HG03139 (cell line): Measurements from ENCODE around the gene TFB1M.
A peak's percentile ranks its signal among the peaks of the same experiment; 100 is the strongest.
"Not testable (repeated sequence)": the region's sequence is repeated elsewhere in the genome, so short reads cannot be mapped to it uniquely, and the experiment has no call there.

Experiments
- ATAC-seq: cut with Tn5 transposase; IDR thresholded peaks from one replicate; pipeline ENCODE4 v1.9.1; 2021; ENCODE audit not compliant: unreplicated experiment

The TFB1M gene

DNA sequence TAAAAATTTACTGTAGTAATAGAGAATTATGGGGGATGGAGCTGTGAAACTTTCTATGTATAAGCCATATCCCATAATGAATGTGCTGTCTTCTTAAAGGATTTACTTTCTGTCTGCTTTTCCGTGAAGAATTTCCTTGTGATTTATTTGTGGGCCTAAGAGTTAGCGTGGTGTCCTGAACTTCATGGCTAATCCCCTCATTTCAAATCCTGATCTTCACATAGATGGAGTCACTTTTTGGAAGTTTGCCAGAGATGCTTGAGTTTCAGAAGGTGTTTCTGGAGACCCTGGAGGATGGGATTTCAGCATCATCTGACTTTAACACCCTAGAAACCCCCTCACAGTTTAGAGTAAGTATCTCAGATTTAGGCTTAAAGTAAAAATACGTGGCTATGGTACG is 69.8 kb downstream of the TFB1M start:
- no peak for ATAC-seq

GRCh38 chr6:155241966-155242365 is 72.3 kb downstream of the TFB1M start:
- ATAC-seq = no peak

DNA sequence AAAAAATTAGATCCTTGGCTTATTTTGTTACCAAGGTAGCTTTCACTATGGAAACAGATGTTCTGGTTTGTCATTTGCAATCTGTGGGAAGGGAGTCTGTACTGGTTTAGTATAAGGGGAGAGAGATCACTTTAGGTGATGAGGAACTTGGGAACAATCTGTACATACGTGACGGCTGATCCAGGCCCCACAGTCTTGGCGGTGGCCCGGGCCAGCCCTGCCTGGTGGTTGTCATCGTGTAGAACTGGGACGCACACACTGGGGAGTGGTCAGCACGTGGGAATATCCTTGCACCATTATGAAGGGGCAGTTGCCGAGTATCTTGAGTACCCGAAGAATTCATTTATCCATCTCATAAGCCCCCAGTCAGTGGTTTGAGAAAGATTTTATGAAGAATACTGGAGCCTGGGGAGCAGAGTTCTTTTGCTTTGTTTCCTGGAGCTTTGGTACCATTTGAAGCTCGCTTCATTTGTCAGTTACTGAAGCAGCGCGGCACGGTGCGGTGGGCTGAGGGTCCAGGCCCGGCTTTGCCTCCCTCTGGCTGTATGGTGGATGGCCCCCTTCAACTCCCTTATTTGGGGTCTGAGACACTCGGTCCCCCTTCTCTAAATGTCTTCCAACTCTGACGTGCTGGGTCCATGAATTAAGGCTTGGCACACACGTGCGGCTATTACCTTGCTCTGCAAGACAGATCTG is 73.2 kb downstream of the TFB1M start:
- ATAC-seq = no peak

DNA sequence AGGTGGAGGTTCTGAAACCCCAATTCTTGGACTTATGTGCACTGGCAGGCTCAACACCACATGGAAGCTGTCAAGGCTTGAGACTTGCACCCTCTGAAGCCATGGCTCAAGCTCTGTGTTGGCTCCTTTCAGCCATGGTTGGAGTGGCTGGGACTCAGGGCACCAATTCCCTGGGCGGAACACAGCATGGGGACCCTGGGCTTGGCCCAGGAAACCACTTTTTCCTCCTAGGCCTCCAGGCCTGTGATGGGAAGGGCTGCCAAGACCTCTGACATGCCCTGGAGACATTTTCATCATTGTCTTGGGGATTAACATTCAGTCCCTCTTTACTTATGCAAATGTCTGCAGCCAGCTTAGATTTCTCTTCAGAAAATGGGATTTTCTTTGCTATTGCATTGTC is 76.7 kb downstream of the TFB1M start:
- no peak for ATAC-seq

DNA sequence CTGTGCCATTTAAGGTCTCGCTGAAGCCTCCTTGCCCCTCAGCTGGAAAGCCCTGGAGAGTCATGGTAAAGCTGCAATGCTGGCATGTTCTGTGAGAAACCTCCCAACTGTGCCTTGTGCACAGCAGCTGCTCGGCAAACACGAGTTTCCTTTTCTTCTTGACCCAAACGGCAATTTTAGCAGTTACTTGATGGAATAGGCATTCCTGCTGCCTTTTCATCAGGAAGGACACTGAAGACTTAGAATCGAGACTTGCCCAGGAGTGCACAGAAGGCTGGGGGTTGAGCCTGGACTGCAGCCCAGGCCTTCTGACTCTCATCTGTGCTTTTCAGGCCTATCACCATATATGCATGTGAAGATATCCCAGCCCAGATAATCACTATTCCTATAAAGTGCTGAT is 79.2 kb downstream of the TFB1M start:
- ATAC-seq = no peak

DNA sequence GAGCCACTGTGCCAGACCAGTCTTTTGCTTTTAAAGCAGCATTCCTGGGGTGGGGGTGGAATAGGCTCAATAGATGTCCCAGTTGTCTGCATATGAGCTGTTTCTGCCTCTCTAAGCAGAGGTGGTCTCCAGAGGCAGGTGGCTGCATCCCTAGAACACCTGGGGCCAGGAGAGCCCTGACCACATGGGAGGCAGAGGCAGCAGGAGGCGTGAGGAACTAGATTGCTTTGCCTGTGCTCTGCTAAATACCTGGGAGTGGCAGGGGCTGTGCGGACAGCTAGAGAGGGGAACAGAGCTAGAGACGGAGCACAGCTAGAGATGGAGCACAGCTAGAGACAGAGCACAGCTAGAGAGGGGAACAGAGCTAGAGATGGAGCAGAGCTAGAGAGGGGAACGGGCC is 79.6 kb downstream of the TFB1M start:
- no peak for ATAC-seq

GRCh38 chr6:155234167-155234566 is 80.1 kb downstream of the TFB1M start:
- ATAC-seq = no peak

GRCh38 chr6:155232848-155233247 is 81.4 kb downstream of the TFB1M start:
- ATAC-seq = no peak

DNA sequence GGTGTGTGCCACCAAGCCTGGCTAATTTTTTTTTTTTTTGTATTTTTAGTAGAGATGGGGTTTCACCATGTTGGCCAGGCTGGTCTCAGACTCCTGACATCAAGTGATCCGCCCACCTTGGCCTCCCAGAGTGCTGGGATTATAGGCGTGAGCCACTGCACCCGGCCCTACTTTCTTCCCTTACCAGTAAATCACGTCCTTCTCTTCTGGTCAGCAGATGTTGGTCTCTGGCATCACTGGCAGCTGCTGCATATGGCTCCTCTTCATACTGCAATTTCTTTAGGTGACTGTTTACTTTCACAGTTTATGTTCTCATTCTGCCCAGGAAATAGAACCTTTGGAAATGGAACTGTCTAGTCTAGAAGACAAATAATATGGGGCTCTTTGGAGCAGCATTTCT is 83.3 kb downstream of the TFB1M start:
- ATAC-seq = not testable (repeated sequence)

DNA sequence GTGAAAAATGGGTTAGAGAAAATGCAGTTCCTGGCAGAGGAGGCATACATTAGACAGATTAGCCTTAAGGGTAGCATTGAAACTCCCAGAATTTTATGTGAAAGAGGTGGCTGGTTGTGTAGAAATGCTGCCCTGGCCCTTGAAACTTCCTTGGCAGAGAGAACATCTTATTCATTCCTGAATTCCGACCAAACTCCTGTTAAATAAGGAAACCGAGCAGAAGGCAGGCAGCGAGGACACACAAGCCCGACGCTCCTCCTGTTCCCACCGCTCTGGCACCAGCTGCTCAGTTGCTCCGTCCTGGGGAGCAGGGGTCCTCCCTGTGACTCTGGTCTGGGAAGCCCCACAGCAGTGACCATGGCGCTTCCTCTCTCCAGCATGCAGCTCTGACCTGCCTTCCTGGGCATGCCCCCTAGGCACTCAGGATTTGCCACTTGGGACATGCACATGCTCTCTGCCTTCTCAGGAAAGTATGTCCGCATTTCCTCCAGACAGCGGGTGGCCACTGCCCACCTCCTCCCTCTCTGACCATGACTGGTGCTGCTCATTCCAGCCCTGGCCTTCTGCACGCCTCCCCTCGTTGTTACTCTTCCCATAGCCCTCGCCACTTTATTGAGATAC is 85.6 kb downstream of the TFB1M start:
- no peak for ATAC-seq

- ATAC-seq = no peak
These were observed 87.2 kb downstream of the TFB1M start for GRCh38 chr6:155227046-155227445.

DNA sequence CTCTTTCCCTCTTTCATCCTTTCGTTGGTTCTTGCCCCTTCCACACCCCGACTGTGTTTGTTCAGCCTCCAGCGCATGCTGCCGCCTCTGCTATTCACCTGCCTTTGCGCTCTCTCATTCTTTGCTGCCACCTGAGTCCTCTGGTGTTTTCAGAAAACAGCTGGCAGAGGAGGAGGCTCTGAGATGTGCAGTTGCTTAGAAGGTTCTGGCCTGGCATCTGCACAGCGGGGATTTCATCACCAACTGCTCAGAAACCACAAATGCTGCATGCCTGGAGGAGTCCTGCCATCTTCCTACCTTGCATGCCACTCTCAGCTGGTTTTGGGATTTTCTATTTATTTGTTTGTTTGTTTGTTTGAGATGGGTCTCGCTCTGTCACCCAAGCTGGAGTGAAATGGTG is 89.7 kb downstream of the TFB1M start:
- ATAC-seq = no peak

GRCh38 chr6:155223646-155224451 is 90.4 kb downstream of the TFB1M start:
- ATAC-seq = peak; percentile 97

- ATAC-seq = no peak
These were observed 91.8 kb downstream of the TFB1M start for GRCh38 chr6:155222506-155222905.

DNA sequence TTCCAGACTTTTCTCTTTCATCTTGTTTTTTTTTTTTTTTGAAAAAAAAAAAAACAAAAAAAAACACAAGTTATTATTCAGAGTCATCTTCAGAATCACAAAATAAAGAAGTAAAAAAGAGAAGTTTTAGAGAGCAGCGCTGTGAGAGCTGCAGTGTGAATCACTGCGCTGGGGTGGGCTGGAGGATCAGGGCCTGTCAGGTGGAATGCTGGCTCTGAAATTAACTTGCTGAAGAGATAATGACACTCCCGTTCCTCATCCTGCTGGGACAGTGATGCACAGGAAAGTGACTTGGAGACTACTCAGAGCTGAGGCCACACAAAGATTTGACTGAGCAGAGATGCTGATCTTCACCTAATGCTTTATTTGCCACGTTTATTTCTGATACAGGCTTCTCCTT is 93.2 kb downstream of the TFB1M start:
- ATAC-seq = no peak

- no peak for ATAC-seq
These were observed 94.4 kb downstream of the TFB1M start for GRCh38 chr6:155219858-155220301.

DNA sequence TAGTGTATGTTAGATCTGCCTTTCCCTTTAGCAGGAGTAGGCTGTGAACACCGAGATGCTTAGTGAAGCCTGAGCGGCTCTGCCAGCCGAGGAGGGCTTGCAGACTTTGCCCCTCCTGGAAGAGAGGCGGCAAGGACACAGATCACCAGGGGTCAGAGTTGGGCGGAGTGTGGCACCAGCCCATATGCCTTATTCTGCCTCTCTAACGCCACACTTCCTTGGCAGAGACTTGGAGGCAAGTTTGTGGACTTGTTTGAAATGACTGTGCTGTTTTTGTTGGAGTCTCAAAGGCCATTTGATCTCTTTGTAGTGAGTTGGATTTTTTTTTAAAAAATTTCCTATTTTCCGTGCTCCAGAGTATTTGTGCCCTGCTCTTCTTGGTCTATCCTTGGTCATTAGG is 95.0 kb downstream of the TFB1M start:
- ATAC-seq = no peak

- not testable (repeated sequence) for ATAC-seq
These were observed 95.6 kb downstream of the TFB1M start for GRCh38 chr6:155218711-155219110.

DNA sequence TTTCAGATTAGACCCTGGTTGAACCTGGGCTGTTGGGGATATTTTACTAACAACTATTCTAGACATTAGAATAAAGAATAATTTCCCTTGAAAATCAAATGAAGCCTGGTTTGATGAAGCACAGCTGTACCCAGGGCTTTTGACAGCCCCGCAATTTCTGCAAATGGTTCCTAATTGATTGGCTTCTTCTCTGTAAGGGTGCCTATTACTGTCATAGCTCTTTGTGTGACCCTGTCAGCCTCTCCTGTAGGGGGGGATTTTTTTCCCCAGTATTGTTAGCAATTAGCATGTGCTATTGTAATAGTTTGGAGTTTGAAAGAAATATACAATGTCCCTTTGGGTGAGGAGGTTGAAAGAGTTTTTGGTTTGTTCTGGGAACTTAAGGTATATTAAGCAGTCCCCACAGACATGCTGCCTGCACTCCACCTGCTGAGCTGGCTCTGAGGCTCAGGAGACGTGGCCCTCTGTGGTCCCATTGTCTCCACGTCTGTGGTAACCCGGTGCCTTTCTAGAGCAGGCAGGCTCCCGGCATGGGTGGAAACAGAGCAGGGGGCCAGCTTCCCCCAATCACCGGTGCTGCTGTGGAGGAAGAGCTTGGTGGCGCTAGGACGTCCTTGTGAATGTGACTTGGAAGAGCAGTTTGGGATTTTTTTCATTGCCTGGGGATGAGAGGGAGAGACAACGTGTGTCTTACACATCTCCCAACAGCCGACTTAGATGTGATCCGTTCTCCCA is 97.8 kb downstream of the TFB1M start:
- no peak for ATAC-seq

DNA sequence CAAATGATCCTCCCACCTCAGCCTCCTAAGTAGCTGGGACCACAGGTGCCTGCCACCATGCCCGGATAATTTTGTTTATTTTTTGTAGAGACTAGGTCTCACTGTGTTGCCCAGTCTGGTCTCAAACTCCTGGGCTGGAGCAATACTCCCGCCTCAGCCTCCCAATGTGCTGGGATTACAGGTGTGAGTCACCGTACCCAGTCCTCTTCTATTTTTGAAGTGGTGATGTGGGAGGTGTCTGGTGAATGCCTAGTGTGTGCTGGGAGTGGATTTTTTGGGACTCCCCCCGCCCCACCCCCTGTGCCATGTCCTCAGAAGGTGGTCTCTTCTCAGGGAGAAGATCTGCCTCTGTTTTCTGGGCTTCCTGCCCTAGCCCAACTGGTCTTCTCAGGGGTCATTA is 98.4 kb downstream of the TFB1M start:
- ATAC-seq = no peak

DNA sequence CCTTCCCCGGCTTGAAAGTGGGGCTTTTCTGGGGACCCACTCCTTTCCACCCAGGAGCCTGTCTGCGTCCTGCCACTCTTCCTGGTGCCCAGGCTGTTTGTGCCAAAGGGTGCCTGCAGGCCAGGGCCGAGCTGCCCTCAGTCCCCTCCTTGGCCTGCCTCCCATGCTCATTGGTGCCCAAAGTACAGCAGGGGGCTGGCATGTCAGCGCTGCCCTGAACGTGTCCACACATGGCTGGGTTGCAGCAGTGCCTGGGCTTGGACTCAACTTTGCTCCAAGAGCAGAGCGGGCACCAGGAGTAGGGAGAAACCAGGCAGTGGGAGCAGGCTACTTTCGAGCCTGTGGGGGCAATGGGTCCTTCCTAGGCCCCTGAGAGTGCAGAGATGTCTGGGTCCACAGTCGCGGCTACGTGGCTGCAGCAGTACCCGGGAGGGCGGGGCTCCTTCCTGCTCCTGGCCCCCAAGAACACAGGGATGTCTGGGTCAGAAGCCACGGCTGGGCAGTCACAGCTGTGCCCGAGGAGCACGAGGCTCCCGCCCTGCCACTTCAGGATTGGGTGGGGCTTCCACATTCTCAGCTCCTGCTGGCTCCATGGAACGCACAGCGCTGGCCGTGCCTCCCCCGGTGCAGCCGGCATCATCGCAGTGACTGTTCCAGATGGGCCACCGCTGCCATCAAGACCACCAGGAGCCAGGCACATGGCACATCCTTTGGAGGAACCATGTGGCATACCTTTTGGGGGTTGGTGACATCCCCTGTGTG is 100.5 kb downstream of the TFB1M start:
- no peak for ATAC-seq
